Hepatocyte (in vitro differentiated cells): ENCODE measurements around the gene SNAPC2.

Experiments
- EZH2 ChIP-seq: fragments of 200-600 bp; sonication (generic); IDR thresholded peaks from 2 replicates; pipeline ENCODE4 v1.6.1; 2016; ENCODE audit warnings: antibody characterized with exemption, mild to moderate bottlenecking, borderline replicate concordance
- EZH2phosphoT487 ChIP-seq: fragments of 200-600 bp; sonication (generic); IDR thresholded peaks from one replicate; pipeline ENCODE4 v1.6.1; 2018; ENCODE audit warnings: antibody characterized with exemption, mild to moderate bottlenecking, low read depth, moderate library complexity; ENCODE audit not compliant: unreplicated experiment, severe bottlenecking
- TF ChIP-seq, protein P1 (sequence below): fragments of 200-600 bp; sonication (generic); IDR thresholded peaks from 2 replicates; pipeline ENCODE4 v1.5.1; 2016; ENCODE audit warnings: antibody characterized with exemption, mild to moderate bottlenecking; ENCODE audit not compliant: poor library complexity

DNA sequence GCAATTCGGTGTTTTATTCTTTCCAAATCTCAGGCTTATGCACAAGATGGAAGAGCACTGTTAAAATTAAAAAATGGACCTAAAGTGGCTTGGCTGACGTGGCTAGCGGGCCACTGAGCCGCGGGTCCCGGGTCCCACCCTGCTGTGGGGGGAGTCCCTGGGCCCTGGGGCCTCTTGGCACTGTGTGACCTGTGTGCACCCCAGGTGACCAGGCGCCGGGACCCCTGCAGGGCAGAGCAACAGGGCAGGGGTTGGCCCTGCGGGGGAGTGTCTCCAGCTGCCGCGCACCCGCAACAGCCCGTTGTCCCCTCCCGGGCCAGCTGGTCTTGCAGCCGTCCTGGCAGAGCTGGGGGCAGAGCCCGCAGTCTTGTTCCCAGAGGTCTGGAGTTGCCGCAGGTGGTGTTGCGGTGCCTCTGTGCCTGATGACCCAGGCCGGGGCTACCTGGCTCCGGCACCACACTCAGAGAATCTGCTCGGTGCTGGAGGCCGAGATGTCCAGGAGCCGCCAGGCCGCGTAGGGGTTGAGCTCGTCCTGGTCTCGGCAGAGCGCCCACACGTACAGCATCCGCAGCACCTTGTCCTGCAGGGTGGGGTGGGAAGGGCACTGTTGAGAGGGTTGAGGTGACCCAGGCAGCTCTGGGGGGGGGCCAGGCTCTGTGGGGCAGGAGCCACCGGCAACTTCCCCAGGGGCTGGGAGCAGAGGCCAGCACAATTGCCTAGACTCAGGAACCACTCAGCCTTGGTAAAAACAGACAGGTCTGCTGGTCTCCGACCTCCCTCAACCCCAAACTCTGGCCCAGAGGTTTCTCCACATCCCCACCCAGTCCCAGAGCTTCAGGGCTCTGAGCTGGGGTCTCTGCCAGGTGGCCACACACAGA, 6.8 kb downstream of the SNAPC2 start:
- TF ChIP-seq EZH2 (no peak), EZH2phosphoT487 (no peak)
- TF ChIP-seq, protein P1, sequence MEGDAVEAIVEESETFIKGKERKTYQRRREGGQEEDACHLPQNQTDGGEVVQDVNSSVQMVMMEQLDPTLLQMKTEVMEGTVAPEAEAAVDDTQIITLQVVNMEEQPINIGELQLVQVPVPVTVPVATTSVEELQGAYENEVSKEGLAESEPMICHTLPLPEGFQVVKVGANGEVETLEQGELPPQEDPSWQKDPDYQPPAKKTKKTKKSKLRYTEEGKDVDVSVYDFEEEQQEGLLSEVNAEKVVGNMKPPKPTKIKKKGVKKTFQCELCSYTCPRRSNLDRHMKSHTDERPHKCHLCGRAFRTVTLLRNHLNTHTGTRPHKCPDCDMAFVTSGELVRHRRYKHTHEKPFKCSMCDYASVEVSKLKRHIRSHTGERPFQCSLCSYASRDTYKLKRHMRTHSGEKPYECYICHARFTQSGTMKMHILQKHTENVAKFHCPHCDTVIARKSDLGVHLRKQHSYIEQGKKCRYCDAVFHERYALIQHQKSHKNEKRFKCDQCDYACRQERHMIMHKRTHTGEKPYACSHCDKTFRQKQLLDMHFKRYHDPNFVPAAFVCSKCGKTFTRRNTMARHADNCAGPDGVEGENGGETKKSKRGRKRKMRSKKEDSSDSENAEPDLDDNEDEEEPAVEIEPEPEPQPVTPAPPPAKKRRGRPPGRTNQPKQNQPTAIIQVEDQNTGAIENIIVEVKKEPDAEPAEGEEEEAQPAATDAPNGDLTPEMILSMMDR: no peak
